Measurements from ENCODE around the gene FGF14. TPM values are rescaled to one million over a fixed set of nuclear protein-coding genes. Genes with fewer than 3 reads are reported as not detected.

Gene FGF14
- polyA plus RNA-seq, 1 of the 3 experiments (the other 2 are of a cell fraction), result 0.20 TPM

DNA sequence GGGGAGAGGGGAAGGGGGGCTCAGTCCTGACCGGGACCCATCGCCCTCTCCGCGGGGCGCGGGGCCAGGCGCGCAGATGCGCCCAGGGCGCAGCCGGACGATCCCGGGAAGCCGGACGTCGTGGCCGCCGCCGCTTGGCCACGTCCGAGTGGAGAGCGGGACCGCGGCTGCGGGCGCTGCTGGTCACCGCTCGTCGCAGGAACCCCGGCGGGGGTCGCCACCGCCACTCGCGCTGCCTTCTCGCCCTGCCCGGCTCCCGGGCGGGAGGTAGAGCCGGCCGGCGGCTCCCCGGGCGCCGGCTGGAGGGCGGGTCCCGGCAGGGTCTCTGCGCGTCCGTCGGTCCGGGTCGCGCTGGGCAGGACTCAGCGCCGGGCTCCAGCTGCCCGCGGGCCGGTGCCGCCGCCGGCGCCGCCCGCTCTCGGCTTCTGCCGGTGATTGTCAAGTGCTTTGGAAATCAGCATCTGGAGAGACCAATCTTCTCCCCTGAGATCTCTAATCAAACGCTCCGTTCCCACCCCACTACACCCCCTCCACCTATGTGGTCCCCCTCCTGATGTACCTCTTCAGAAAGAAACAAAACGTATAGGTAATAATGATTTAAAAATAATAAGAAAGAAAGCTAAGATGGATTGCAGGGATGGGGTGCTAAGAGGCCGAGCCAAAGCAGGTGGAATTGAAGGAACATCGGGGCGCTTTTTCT, 484.9 kb downstream of the FGF14 start:
- 2% methylated on average over 18 of the region's 73 CpGs for WGBS (ENCODE audit: low lambda C conversion rate)
- H3K4me3 ChIP-seq (ENCODE audit: low read depth in 2 of 2, low read length in 1 of 2), result peak overlapping the region; percentile 57 to 59; a peak in 3 of 4 replicates
- H3K27ac ChIP-seq (ENCODE audit: low read depth in 2 of 2, low read length in 1 of 2), result peak overlapping the region in 1 of 2 experiments; percentile 34; a peak in 2 of 4 replicates
- H3K9me2 ChIP-seq, result no peaks in the 10 kb centered on the region
- no peaks in the 10 kb centered on the region for H3K36me3 ChIP-seq (replicated peaks in 1 of 2; ENCODE audit: control insufficient read depth in 1 of 2, insufficient read depth in 2 of 2, low read length in 1 of 2)
- peak; percentile 72 for DNase-seq
- TF ChIP-seq, protein P1, sequence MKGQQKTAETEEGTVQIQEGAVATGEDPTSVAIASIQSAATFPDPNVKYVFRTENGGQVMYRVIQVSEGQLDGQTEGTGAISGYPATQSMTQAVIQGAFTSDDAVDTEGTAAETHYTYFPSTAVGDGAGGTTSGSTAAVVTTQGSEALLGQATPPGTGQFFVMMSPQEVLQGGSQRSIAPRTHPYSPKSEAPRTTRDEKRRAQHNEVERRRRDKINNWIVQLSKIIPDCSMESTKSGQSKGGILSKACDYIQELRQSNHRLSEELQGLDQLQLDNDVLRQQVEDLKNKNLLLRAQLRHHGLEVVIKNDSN (IDR thresholded peaks at IDR 0.05; ENCODE audit: borderline replicate concordance, low read depth), result no peak
- TF ChIP-seq SIN3A (IDR thresholded peaks at IDR 0.05; ENCODE audit: borderline replicate concordance, low read depth, low read length) (no peak), SMC3 (IDR thresholded peaks at IDR 0.05; ENCODE audit: low read depth, low read length) (no peak), JUND (IDR thresholded peaks at IDR 0.05) (no peak), GABPA (IDR thresholded peaks at IDR 0.05; ENCODE audit: low read depth) (no peak), NRF1 (IDR thresholded peaks at IDR 0.05; ENCODE audit: low read depth, low read length) (no peak), RXRA (IDR thresholded peaks at IDR 0.05; ENCODE audit: borderline replicate concordance, low read depth) (no peak), NFIC (IDR thresholded peaks at IDR 0.05; ENCODE audit: borderline replicate concordance) (no peak), EZH2phosphoT487 (IDR thresholded peaks at IDR 0.05; ENCODE audit: borderline replicate concordance, low read depth) (no peak), RCOR1 (IDR thresholded peaks at IDR 0.05; ENCODE audit: low read length) (no peak), CHD2 (IDR thresholded peaks at IDR 0.05; ENCODE audit: low read length, partially characterized antibody) (no peak), TEAD4 (IDR thresholded peaks at IDR 0.05; ENCODE audit: borderline replicate concordance, insufficient read depth) (no peak), ELF1 (IDR thresholded peaks at IDR 0.05) (no peak), RFX5 (IDR thresholded peaks at IDR 0.05; ENCODE audit: low read length) (no peak)
- TF ChIP-seq, protein P2, sequence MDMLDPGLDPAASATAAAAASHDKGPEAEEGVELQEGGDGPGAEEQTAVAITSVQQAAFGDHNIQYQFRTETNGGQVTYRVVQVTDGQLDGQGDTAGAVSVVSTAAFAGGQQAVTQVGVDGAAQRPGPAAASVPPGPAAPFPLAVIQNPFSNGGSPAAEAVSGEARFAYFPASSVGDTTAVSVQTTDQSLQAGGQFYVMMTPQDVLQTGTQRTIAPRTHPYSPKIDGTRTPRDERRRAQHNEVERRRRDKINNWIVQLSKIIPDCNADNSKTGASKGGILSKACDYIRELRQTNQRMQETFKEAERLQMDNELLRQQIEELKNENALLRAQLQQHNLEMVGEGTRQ (IDR thresholded peaks at IDR 0.05; ENCODE audit: borderline replicate concordance, low read depth, low read length), result no peak
- TF ChIP-seq, protein P3, sequence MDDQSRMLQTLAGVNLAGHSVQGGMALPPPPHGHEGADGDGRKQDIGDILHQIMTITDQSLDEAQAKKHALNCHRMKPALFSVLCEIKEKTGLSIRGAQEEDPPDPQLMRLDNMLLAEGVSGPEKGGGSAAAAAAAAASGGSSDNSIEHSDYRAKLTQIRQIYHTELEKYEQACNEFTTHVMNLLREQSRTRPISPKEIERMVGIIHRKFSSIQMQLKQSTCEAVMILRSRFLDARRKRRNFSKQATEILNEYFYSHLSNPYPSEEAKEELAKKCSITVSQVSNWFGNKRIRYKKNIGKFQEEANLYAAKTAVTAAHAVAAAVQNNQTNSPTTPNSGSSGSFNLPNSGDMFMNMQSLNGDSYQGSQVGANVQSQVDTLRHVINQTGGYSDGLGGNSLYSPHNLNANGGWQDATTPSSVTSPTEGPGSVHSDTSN (IDR thresholded peaks at IDR 0.05), result no peak
- TF ChIP-seq, protein P4, sequence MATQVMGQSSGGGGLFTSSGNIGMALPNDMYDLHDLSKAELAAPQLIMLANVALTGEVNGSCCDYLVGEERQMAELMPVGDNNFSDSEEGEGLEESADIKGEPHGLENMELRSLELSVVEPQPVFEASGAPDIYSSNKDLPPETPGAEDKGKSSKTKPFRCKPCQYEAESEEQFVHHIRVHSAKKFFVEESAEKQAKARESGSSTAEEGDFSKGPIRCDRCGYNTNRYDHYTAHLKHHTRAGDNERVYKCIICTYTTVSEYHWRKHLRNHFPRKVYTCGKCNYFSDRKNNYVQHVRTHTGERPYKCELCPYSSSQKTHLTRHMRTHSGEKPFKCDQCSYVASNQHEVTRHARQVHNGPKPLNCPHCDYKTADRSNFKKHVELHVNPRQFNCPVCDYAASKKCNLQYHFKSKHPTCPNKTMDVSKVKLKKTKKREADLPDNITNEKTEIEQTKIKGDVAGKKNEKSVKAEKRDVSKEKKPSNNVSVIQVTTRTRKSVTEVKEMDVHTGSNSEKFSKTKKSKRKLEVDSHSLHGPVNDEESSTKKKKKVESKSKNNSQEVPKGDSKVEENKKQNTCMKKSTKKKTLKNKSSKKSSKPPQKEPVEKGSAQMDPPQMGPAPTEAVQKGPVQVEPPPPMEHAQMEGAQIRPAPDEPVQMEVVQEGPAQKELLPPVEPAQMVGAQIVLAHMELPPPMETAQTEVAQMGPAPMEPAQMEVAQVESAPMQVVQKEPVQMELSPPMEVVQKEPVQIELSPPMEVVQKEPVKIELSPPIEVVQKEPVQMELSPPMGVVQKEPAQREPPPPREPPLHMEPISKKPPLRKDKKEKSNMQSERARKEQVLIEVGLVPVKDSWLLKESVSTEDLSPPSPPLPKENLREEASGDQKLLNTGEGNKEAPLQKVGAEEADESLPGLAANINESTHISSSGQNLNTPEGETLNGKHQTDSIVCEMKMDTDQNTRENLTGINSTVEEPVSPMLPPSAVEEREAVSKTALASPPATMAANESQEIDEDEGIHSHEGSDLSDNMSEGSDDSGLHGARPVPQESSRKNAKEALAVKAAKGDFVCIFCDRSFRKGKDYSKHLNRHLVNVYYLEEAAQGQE (IDR thresholded peaks at IDR 0.05; ENCODE audit: low read depth, low read length), result no peak
- TF ChIP-seq, protein P5, sequence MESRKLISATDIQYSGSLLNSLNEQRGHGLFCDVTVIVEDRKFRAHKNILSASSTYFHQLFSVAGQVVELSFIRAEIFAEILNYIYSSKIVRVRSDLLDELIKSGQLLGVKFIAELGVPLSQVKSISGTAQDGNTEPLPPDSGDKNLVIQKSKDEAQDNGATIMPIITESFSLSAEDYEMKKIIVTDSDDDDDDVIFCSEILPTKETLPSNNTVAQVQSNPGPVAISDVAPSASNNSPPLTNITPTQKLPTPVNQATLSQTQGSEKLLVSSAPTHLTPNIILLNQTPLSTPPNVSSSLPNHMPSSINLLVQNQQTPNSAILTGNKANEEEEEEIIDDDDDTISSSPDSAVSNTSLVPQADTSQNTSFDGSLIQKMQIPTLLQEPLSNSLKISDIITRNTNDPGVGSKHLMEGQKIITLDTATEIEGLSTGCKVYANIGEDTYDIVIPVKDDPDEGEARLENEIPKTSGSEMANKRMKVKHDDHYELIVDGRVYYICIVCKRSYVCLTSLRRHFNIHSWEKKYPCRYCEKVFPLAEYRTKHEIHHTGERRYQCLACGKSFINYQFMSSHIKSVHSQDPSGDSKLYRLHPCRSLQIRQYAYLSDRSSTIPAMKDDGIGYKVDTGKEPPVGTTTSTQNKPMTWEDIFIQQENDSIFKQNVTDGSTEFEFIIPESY (IDR thresholded peaks at IDR 0.05; ENCODE audit: borderline replicate concordance, low read depth), result no peak
- peaks cover 33% of the 10 kb centered on the region for H3K27me3 ChIP-seq (ENCODE audit: insufficient read depth)
- H3K4me2 ChIP-seq, result peak overlapping the region; percentile 83
- peak overlapping the region; percentile 70; the same call in 1 of the 2 replicates for H2AFZ ChIP-seq (ENCODE audit: low read depth)
- peaks cover 3% of the 10 kb centered on the region for H3F3A ChIP-seq (replicated peaks; ENCODE audit: insufficient read depth)
- no peaks in the 10 kb centered on the region for H3K9me3 ChIP-seq
- ChIA-PET POLR2A (interaction anchor here (1.5 kb wide), 1 partner anchor 228 kb away, joined by 3 read pairs; no protein-coding TSS in a partner anchor), CTCF (interaction anchor here (0.6 to 2.3 kb wide), 7 partner anchors 18 to 767 kb away, joined by 3 to 7 read pairs (median 3); no protein-coding TSS in a partner anchor)
- H3K4me1 ChIP-seq (ENCODE audit: control insufficient read depth in 1 of 2, insufficient read depth in 2 of 2, low read depth in 1 of 2, low read length in 1 of 2), result peaks cover 8 to 23% of the 10 kb centered on the region in 2 experiments; a peak in 3 of 4 replicates
- no peaks in the 10 kb centered on the region for H4K20me1 ChIP-seq (ENCODE audit: insufficient read depth)
- H3K79me2 ChIP-seq (ENCODE audit: insufficient read depth), result no peaks in the 10 kb centered on the region
- no peak overlapping the region for H3K9ac ChIP-seq

All from SK-N-SH (cell line).